A673 (cell line): Measurements from ENCODE around the gene HYCC1. TPM values are rescaled to one million over a fixed set of nuclear protein-coding genes. Genes with fewer than 3 reads are reported as not detected.
A peak's percentile ranks its signal among the peaks of the same experiment; 100 is the strongest.

ENCODE experiments used
- BruUV-seq: library from RNA; stranded (reverse); fragments of 400-500 nt; replicated peaks from 2 replicates; lab custom pipeline; 2021; lab: Mats Ljungman, UMichigan
- CTCF ChIA-PET: fragments of 300-600 bp; sonication (Branson Sonifier 250); formaldehyde crosslinking; loops from one replicate; lab custom pipeline; 2022; ENCODE audit warnings: antibody characterized with exemption; lab: Charles Lee
- POLR2A ChIA-PET: fragments of 300-600 bp; sonication (Branson Sonifier 250); formaldehyde crosslinking; loops from one replicate; lab custom pipeline; 2022; ENCODE audit warnings: antibody characterized with exemption; ENCODE audit not compliant: low non-redundant PET; lab: Charles Lee
- DNase-seq: peaks from one replicate; pipeline ENCODE4 v3.0.0-alpha.2; 2015; ENCODE audit warnings: low spot score
- H3K27ac ChIP-seq: fragments of 200-600 bp; sonication (generic); 2 replicates; pipeline ENCODE4 v1.5.1; 2016; ENCODE audit warnings: mixed run types, low read depth, mild to moderate bottlenecking, mixed read lengths, antibody characterized with exemption, low read length; ENCODE audit not compliant: poor library complexity, severe bottlenecking
- H3K27me3 ChIP-seq: fragments of 200-600 bp; sonication (generic); replicated peaks from 2 replicates; pipeline ENCODE4 v1.6.1; 2017; ENCODE audit warnings: mixed run types, low read depth, mild to moderate bottlenecking, mixed read lengths, antibody characterized with exemption, low read length; ENCODE audit not compliant: insufficient read depth, poor library complexity
- H3K36me3 ChIP-seq: fragments of 200-600 bp; sonication (generic); 2 replicates; pipeline ENCODE4 v1.6.1; 2016; ENCODE audit warnings: mixed run types, mild to moderate bottlenecking, mixed read lengths, antibody characterized with exemption, low read length; ENCODE audit not compliant: insufficient read depth, poor library complexity, severe bottlenecking
- H3K4me1 ChIP-seq: fragments of 200-600 bp; sonication (generic); 2 replicates; pipeline ENCODE4 v1.6.1; 2017; ENCODE audit warnings: mixed run types, mild to moderate bottlenecking, mixed read lengths, antibody characterized with exemption, low read length; ENCODE audit not compliant: insufficient read depth, poor library complexity, severe bottlenecking
- H3K4me3 ChIP-seq: fragments of 200-600 bp; sonication (generic); 2 replicates; pipeline ENCODE4 v1.5.1; 2016; ENCODE audit warnings: low read depth, mixed run types, mild to moderate bottlenecking, mixed read lengths, low read length; ENCODE audit not compliant: poor library complexity, severe bottlenecking
- H3K9me3 ChIP-seq: fragments of 200-600 bp; sonication (generic); 2 replicates; pipeline ENCODE4 v1.6.1; 2016; ENCODE audit warnings: mixed run types, low read depth, mild to moderate bottlenecking, mixed read lengths, antibody characterized with exemption, low read length; ENCODE audit not compliant: poor library complexity, severe bottlenecking
- CTCF ChIP-seq: fragments of 300-800, 200-600 bp; sonication (generic); conservative IDR thresholded peaks from 2 replicates; pipeline ENCODE4 v1.5.1; 2017; ENCODE audit warnings: low read depth, mild to moderate bottlenecking, antibody characterized with exemption, low read length, moderate library complexity, mixed read lengths
- EZH2 ChIP-seq: fragments of 200-600 bp; sonication (generic); IDR thresholded peaks from 2 replicates; pipeline ENCODE4 v1.6.1; 2017; ENCODE audit warnings: borderline replicate concordance, low read depth, mild to moderate bottlenecking, mixed read lengths, antibody characterized with exemption, low read length; ENCODE audit not compliant: poor library complexity, severe bottlenecking
- intact Hi-C: fragments of 100-400 bp; cut with micrococcal nuclease; formaldehyde crosslinking; loops from one replicate; pipeline ENCODE4 v1.10.0; 2022; ENCODE audit not compliant: unreplicated experiment
- total RNA-seq: library from RNA; stranded (reverse); gene quantifications from 2 replicates; pipeline ENCODE4 v1.2.3, GENCODE V29; 2021

The HYCC1 gene
- total RNA-seq, 1 experiment from 2014 or later = 42.0 TPM

GRCh38 chr7:22992874-22993840 is 20.8 kb downstream of the HYCC1 start:
- peaks cover 43% of the 10 kb centered on the region for H3K4me1 ChIP-seq
- no peak overlapping the region for H3K27ac ChIP-seq
- ChIA-PET POLR2A (interaction anchor here (0.5 kb wide), 1 partner anchor 168 kb away, joined by 3 read pairs; no protein-coding TSS in a partner anchor), CTCF (no interaction called here)
- H3K4me3 ChIP-seq = no peak overlapping the region
- H3K27me3 ChIP-seq = no peaks in the 10 kb centered on the region
- BruUV-seq = no TSS peak
- H3K36me3 ChIP-seq = no peaks in the 10 kb centered on the region
- no peaks in the 10 kb centered on the region for H3K9me3 ChIP-seq
- intact Hi-C loops = no loop called here
- no peak for TF ChIP-seq CTCF
- TF ChIP-seq EZH2 = no peak
- DNase-seq = no peak

- peaks cover 30% of the 10 kb centered on the region for H3K4me1 ChIP-seq
- BruUV-seq = no TSS peak
- POLR2A ChIA-PET = no interaction called here
- no peak for DNase-seq
- CTCF ChIA-PET = no interaction called here
- no peak overlapping the region for H3K27ac ChIP-seq
- intact Hi-C loops = no loop called here
- H3K9me3 ChIP-seq = no peaks in the 10 kb centered on the region
- no peaks in the 10 kb centered on the region for H3K36me3 ChIP-seq
- H3K27me3 ChIP-seq = no peaks in the 10 kb centered on the region
- H3K4me3 ChIP-seq = no peak overlapping the region
- TF ChIP-seq EZH2 = no peak
- no peak for TF ChIP-seq CTCF
Observed at GRCh38 chr7:22990588-22990949, 23.4 kb downstream of the HYCC1 start.

- TF ChIP-seq EZH2 = no peak
- no peak for TF ChIP-seq CTCF
Observed at GRCh38 chr7:22989643-22990587, 24.0 kb downstream of the HYCC1 start.

More at GRCh38 chr7:22989643-22990587, 24.0 kb downstream of the HYCC1 start:
- ChIA-PET CTCF (no interaction called here), POLR2A (interaction anchor here (0.6 kb wide), 1 partner anchor 125 kb away, joined by 6 read pairs; no protein-coding TSS in a partner anchor)
- Histone ChIP-seq H3K4me3 (no peak overlapping the region), H3K9me3 (no peaks in the 10 kb centered on the region), H3K36me3 (no peaks in the 10 kb centered on the region), H3K27me3 (no peaks in the 10 kb centered on the region), H3K27ac (no peak overlapping the region), H3K4me1 (peaks cover 30% of the 10 kb centered on the region)
- intact Hi-C loops = no loop called here
- DNase-seq = peak; percentile 70
- BruUV-seq = no TSS peak
